Erythroblast (primary cell): ENCODE measurements around the gene KCNJ15.

Experiments used
- GATA1 ChIP-seq: IDR thresholded peaks from 2 replicates; pipeline ENCODE4 v1.6.1; 2011; ENCODE audit warnings: low read depth, mild to moderate bottlenecking, control low read depth, low read length, moderate library complexity
- POLR2A ChIP-seq: IDR thresholded peaks from 2 replicates; pipeline ENCODE4 v1.6.1; 2011; ENCODE audit warnings: mild to moderate bottlenecking, low read length

GRCh38 chr21:38242061-38242460, 14.7 kb upstream of the KCNJ15 start:
- TF ChIP-seq POLR2A (no peak), GATA1 (no peak)
